CMK (cell line): ENCODE measurements around the gene SYT17.

Experiments used
- DNase-seq: peaks from one replicate; pipeline ENCODE4 v3.0.0-alpha.2; 2010; ENCODE audit warnings: low read depth

Gene SYT17

GRCh38 chr16:19219836-19220235, 51.8 kb downstream of the SYT17 start:
- no peak for DNase-seq

GRCh38 chr16:19223235-19224170, 55.5 kb downstream of the SYT17 start:
- peak; percentile 17 for DNase-seq

GRCh38 chr16:19225651-19226050, 57.6 kb downstream of the SYT17 start:
- DNase-seq = no peak

- DNase-seq = no peak
Observed at GRCh38 chr16:19227643-19228042, 59.6 kb downstream of the SYT17 start.

GRCh38 chr16:19228052-19228451, 60.0 kb downstream of the SYT17 start:
- no peak for DNase-seq

- DNase-seq = no peak
Observed at GRCh38 chr16:19228575-19228974, 60.5 kb downstream of the SYT17 start.

GRCh38 chr16:19230575-19230974, 62.5 kb downstream of the SYT17 start:
- DNase-seq = no peak

- no peak for DNase-seq
Observed at GRCh38 chr16:19231881-19232280, 63.8 kb downstream of the SYT17 start.

GRCh38 chr16:19232988-19233387, 64.9 kb downstream of the SYT17 start:
- no peak for DNase-seq

GRCh38 chr16:19235478-19235877, 67.4 kb downstream of the SYT17 start:
- no peak for DNase-seq

GRCh38 chr16:19235886-19236285, 67.8 kb downstream of the SYT17 start:
- no peak for DNase-seq

GRCh38 chr16:19236561-19237209, 68.6 kb downstream of the SYT17 start:
- DNase-seq = no peak

- no peak for DNase-seq
Observed at GRCh38 chr16:19238406-19238805, 70.4 kb downstream of the SYT17 start.

- no peak for DNase-seq
Observed at GRCh38 chr16:19239511-19240155, 71.6 kb downstream of the SYT17 start.

GRCh38 chr16:19240494-19240893, 72.5 kb downstream of the SYT17 start:
- DNase-seq = no peak

GRCh38 chr16:19241512-19241911, 73.5 kb downstream of the SYT17 start:
- no peak for DNase-seq

- no peak for DNase-seq
Observed at GRCh38 chr16:19242186-19242585, 74.1 kb downstream of the SYT17 start.

GRCh38 chr16:19242987-19243575, 75.0 kb downstream of the SYT17 start:
- DNase-seq = no peak

- DNase-seq = no peak
Observed at GRCh38 chr16:19245326-19245925, 77.4 kb downstream of the SYT17 start.

GRCh38 chr16:19252904-19253303, 84.9 kb downstream of the SYT17 start:
- no peak for DNase-seq

GRCh38 chr16:19254611-19255010, 86.6 kb downstream of the SYT17 start:
- no peak for DNase-seq

- no peak for DNase-seq
Observed at GRCh38 chr16:19264123-19264673, 96.2 kb downstream of the SYT17 start.
